Adipocyte (in vitro differentiated cells): Measurements from ENCODE around the gene ASCC3.
"Not testable (repeated sequence)": the region's sequence is repeated elsewhere in the genome, so short reads cannot be mapped to it uniquely, and the experiment has no call there.

Experiments
- DNase-seq: peaks from one replicate; pipeline ENCODE4 v3.0.0-alpha.2; 2015; ENCODE audit warnings: low read depth
- H3K27me3 ChIP-seq: replicated peaks from 2 replicates; pipeline ENCODE4 v1.7.0; 2013; ENCODE audit warnings: mild to moderate bottlenecking, low read length, moderate library complexity; ENCODE audit not compliant: control insufficient read depth, insufficient read depth
- H3K36me3 ChIP-seq: 2 replicates; pipeline ENCODE4 v1.7.0; 2013; ENCODE audit warnings: low read length, mild to moderate bottlenecking, moderate library complexity; ENCODE audit not compliant: control insufficient read depth, insufficient read depth, severe bottlenecking
- H3K4me1 ChIP-seq: 2 replicates; pipeline ENCODE4 v1.7.0; 2013; ENCODE audit warnings: mild to moderate bottlenecking, low read length, moderate library complexity; ENCODE audit not compliant: control insufficient read depth, insufficient read depth
- H3K4me3 ChIP-seq: 2 replicates; pipeline ENCODE4 v1.7.0; 2013; ENCODE audit warnings: mild to moderate bottlenecking, low read length, moderate library complexity
- H3K9ac ChIP-seq: 2 replicates; pipeline ENCODE4 v1.7.0; 2013; ENCODE audit warnings: mild to moderate bottlenecking, low read length, moderate library complexity
- H3K9me3 ChIP-seq: 2 replicates; pipeline ENCODE4 v1.7.0; 2013; ENCODE audit warnings: mild to moderate bottlenecking, low read length, moderate library complexity; ENCODE audit not compliant: control insufficient read depth

The ASCC3 gene

DNA sequence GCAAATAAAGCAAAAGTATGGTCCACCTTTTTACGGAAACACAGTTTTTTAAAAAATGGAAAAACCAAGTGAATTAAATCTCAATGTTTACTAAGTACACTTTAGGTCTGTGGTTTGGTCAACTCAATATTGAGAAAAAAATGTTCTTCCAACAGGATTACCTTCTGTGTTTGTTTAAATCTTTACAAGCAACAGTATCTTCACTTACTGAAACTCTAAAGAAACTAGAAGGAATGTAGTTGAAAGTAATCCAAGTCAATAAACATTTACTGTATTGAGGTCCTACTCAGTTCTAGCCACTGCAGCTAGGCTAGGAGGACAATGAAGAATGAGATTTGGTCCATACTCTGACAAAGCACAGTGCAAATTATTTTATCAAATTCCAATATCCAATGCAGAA, 80.1 kb downstream of the ASCC3 start:
- H3K4me1 ChIP-seq, result no peaks in the 10 kb centered on the region
- H3K4me3 ChIP-seq, result no peak overlapping the region
- H3K9me3 ChIP-seq, result no peaks in the 10 kb centered on the region
- no peaks in the 10 kb centered on the region for H3K27me3 ChIP-seq
- H3K9ac ChIP-seq, result no peak overlapping the region
- no peak for DNase-seq
- H3K36me3 ChIP-seq, result peaks cover 44% of the 10 kb centered on the region

DNA sequence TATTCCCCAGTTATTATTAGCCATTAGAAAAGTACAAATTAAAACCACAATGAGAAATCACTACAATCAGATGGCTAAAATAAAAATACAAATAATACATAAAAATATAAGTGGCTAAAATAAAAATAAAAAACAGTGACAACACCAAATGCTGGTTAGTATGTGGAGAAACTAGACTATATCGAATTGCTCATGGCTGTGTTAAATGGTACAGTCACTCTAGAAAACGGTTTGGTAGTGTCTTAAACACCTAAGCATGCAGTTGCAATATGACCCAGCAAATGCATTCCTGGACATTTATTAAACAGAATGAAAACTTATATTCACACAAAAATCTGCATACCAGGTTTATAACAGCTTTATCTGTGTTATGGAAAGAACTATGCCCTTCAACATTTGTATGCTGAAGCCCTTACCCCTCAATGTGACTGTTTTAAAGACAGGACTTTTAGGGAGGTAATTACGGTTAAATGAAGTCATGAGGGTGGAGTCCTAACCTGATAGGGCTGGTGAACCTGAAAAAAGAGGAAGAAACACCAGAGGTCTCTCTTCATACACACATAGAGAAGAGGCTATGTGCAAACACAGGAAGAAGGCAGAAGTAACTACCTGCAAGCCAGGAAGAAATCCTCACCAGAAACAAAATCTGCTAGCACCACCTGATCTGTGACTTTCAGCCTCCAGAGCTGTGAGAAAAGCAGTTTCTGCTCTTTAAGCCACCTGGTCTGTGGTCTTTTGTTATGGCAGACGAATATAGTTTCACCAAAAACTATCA, 84.9 kb downstream of the ASCC3 start:
- Histone ChIP-seq H3K4me3 (no peak overlapping the region), H3K9ac (no peak overlapping the region), H3K9me3 (no peaks in the 10 kb centered on the region), H3K4me1 (no peaks in the 10 kb centered on the region), H3K27me3 (no peaks in the 10 kb centered on the region), H3K36me3 (peaks cover 44% of the 10 kb centered on the region)
- no peak for DNase-seq

GRCh38 chr6:100790084-100790483, 91.0 kb downstream of the ASCC3 start:
- Histone ChIP-seq H3K27me3 (no peaks in the 10 kb centered on the region), H3K9me3 (no peaks in the 10 kb centered on the region)
- DNase-seq, result no peak

DNA sequence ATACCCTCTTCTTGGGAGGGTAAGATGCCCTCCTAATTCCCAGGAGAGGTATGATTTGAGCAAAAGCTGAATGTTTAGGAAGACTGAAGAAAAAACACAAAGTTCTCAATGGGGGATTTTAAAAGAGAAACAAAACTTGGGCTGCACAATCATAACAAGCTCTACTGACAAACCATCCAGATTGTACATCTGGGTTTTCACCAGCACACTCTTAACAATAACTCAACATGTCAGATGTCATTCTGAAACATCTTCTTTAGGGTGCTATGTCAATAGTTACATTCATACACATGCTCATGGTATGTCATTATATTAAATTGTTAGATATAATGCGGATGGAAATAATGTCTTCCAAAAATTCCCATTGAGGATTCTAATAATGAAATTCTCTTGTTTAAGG, 95.1 kb downstream of the ASCC3 start:
- H3K4me1 ChIP-seq, result no peaks in the 10 kb centered on the region
- no peaks in the 10 kb centered on the region for H3K27me3 ChIP-seq

More at GRCh38 chr6:100790084-100790483, 91.0 kb downstream of the ASCC3 start:
- H3K36me3 ChIP-seq, result peaks cover 28% of the 10 kb centered on the region
- H3K9ac ChIP-seq, result no peak overlapping the region
- H3K4me3 ChIP-seq, result no peak overlapping the region
- H3K4me1 ChIP-seq, result no peaks in the 10 kb centered on the region

GRCh38 chr6:100780648-100781047, 100.5 kb downstream of the ASCC3 start:
- Histone ChIP-seq H3K27me3 (no peaks in the 10 kb centered on the region), H3K36me3 (no peaks in the 10 kb centered on the region), H3K4me3 (no peak overlapping the region), H3K9ac (no peak overlapping the region), H3K9me3 (no peaks in the 10 kb centered on the region), H3K4me1 (no peaks in the 10 kb centered on the region)
- DNase-seq, result no peak

More for the DNA sequence above, 95.1 kb downstream of the ASCC3 start:
- DNase-seq, result no peak
- no peaks in the 10 kb centered on the region for H3K9me3 ChIP-seq
- no peak overlapping the region for H3K4me3 ChIP-seq
- H3K36me3 ChIP-seq, result peaks cover 14% of the 10 kb centered on the region
- H3K9ac ChIP-seq, result no peak overlapping the region

- no peak overlapping the region for H3K4me3 ChIP-seq
- peak; percentile 35 for DNase-seq
- no peaks in the 10 kb centered on the region for H3K4me1 ChIP-seq
- H3K9me3 ChIP-seq, result no peaks in the 10 kb centered on the region
- H3K9ac ChIP-seq, result no peak overlapping the region
- no peaks in the 10 kb centered on the region for H3K36me3 ChIP-seq
- no peaks in the 10 kb centered on the region for H3K27me3 ChIP-seq
These were observed 105.5 kb downstream of the ASCC3 start for GRCh38 chr6:100775667-100776066.

GRCh38 chr6:100774681-100775080, 106.4 kb downstream of the ASCC3 start:
- Histone ChIP-seq H3K27me3 (no peaks in the 10 kb centered on the region), H3K4me1 (no peaks in the 10 kb centered on the region), H3K36me3 (no peaks in the 10 kb centered on the region), H3K9me3 (no peaks in the 10 kb centered on the region), H3K4me3 (no peak overlapping the region), H3K9ac (no peak overlapping the region)
- DNase-seq, result peak; percentile 12

DNA sequence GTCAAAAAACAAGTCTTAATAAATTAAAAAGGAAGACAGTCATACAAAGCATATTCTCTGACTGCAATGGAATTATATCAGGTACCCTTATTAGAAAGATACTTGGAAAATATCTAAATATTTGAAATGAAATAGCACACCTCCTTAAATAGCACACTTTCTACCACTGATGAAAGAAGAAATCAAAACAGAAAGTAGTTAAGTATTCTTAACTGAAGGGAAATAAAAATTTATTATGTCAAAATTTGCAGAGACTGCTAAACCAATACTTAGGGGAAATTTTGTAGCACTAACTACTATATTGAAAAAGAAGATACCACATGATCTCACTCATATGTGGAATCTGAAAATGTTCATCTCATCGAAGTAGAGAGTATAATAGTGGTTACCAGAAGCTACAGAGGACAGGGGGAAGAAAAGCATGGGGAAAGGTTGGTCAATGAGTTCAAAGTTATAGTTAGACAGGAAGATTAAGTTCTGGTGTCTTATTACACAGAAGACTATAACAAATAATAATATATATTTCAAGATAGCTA, 112.2 kb downstream of the ASCC3 start:
- H3K9ac ChIP-seq, result no peak overlapping the region
- H3K36me3 ChIP-seq, result peaks cover 33% of the 10 kb centered on the region
- H3K4me3 ChIP-seq, result no peak overlapping the region
- H3K4me1 ChIP-seq, result no peaks in the 10 kb centered on the region
- DNase-seq, result no peak
- H3K9me3 ChIP-seq, result no peaks in the 10 kb centered on the region
- H3K27me3 ChIP-seq, result no peaks in the 10 kb centered on the region

- DNase-seq, result no peak
- H3K36me3 ChIP-seq, result peaks cover 68% of the 10 kb centered on the region
- H3K9me3 ChIP-seq, result no peaks in the 10 kb centered on the region
- H3K4me3 ChIP-seq, result no peak overlapping the region
- no peak overlapping the region for H3K9ac ChIP-seq
- no peaks in the 10 kb centered on the region for H3K4me1 ChIP-seq
- H3K27me3 ChIP-seq, result no peaks in the 10 kb centered on the region
These were observed 117.4 kb downstream of the ASCC3 start for GRCh38 chr6:100763617-100764241.

GRCh38 chr6:100761841-100762240, 119.3 kb downstream of the ASCC3 start:
- Histone ChIP-seq H3K9me3 (no peaks in the 10 kb centered on the region), H3K4me3 (no peak overlapping the region), H3K27me3 (no peaks in the 10 kb centered on the region), H3K36me3 (peaks cover 73% of the 10 kb centered on the region), H3K9ac (no peak overlapping the region), H3K4me1 (no peaks in the 10 kb centered on the region)
- peak; percentile 27 for DNase-seq

DNA sequence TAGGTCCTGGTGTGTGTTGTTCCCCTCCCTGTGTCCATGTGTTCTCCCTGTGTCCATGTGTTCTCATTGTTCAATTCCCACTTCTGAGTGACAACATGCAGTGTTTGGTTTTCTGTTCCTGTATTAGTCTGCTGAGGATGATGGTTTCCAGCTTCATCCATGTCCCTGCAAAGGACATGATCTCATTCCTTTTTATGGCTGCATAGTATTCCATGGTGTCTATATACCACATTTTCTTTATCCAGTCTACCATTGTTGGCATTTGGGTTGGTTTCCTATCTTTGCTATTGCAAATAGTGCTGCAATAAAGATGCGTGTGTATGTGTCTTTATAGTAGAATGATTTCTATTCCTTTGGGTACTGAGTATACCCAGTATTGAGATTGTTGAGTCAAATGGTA, 122.7 kb downstream of the ASCC3 start:
- not testable (repeated sequence) for H3K27me3 ChIP-seq, H3K9me3 ChIP-seq, DNase-seq, H3K9ac ChIP-seq, H3K4me1 ChIP-seq, H3K4me3 ChIP-seq
- H3K36me3 ChIP-seq, result peaks cover 48% of the 10 kb centered on the region
